HCT116 (cell line): Measurements from ENCODE around the gene CNN2. TPM values are rescaled to one million over a fixed set of nuclear protein-coding genes. Genes with fewer than 3 reads are reported as not detected.

Experiments used
- ATAC-seq: fragments of 200-7000 bp; cut with Tn5 transposase; 2 replicates; pipeline ENCODE4 v1.9.1; 2020; ENCODE audit warnings: mild to moderate bottlenecking, moderate library complexity
- BruUV-seq: library from RNA; stranded (reverse); fragments of 400-500 nt; replicated peaks from 2 replicates; lab custom pipeline; 2021; lab: Mats Ljungman, UMichigan
- CTCF ChIA-PET: fragments of 300-600 bp; sonication (Branson Sonifier 250); formaldehyde crosslinking; loops from one replicate; lab custom pipeline; 2021; ENCODE audit warnings: antibody characterized with exemption; lab: Charles Lee
- POLR2A ChIA-PET: fragments of 300-600, 350-600 bp; sonication (Branson Sonifier 250); formaldehyde crosslinking; loops from one replicate; lab custom pipeline; 2021; ENCODE audit warnings: antibody characterized with exemption; lab: Charles Lee
- RAD21 ChIA-PET, 2 experiments: fragments of 300-600 bp; sonication (Branson Sonifier 250); formaldehyde crosslinking; loops; one replicate each; lab custom pipeline; 2023; ENCODE audit warnings: low total read pairs in 2 of 2; ENCODE audit not compliant: uncharacterized antibody in 2 of 2, unreplicated experiment in 2 of 2, low non-redundant PET in 1 of 2; lab: Charles Lee
- DNase-seq: peaks from one replicate; pipeline ENCODE4 v3.0.0-alpha.2; 2010; ENCODE audit warnings: low read depth, low spot score
- H2AFZ ChIP-seq: fragments of 200-600 bp; shearing (Covaris generic), sonication (generic); 2 replicates; pipeline ENCODE4 v1.6.1; 2017; ENCODE audit warnings: low read depth, mixed run types, mixed read lengths, antibody characterized with exemption, low read length; ENCODE audit not compliant: poor library complexity, severe bottlenecking
- H3K27ac ChIP-seq: 2 replicates; pipeline ENCODE4 v1.5.1; 2012; ENCODE audit warnings: low read depth, low read length
- H3K27me3 ChIP-seq: fragments of 200-600 bp; sonication (generic); 2 replicates; pipeline ENCODE4 v1.6.1; 2016; ENCODE audit warnings: mixed run types, low read length, mixed read lengths; ENCODE audit not compliant: insufficient read depth
- H3K36me3 ChIP-seq, 2 experiments: fragments of 200-500 bp in 1 of 2; fragments of 200-600 bp in 1 of 2; sonication (Bioruptor generic) in 1 of 2; sonication (generic) in 1 of 2; 2 replicates each; pipeline versions ENCODE4 v1.5.1 to v1.6.1; 2014 to 2016; ENCODE audit warnings: low read length in 2 of 2, inconsistent platforms in 1 of 2, mixed read lengths in 1 of 2, mixed run types in 1 of 2; ENCODE audit not compliant: insufficient read depth in 2 of 2, control insufficient read depth in 1 of 2
- H3K4me1 ChIP-seq, 2 experiments: fragments of 200-600 bp in 1 of 2; sonication (generic) in 1 of 2; 2 replicates each; pipeline versions ENCODE4 v1.5.1 to v1.6.1; 2012 to 2017; ENCODE audit warnings: low read length in 2 of 2, inconsistent platforms in 1 of 2, mild to moderate bottlenecking in 1 of 2, mixed read lengths in 1 of 2, mixed run types in 1 of 2, moderate library complexity in 1 of 2; ENCODE audit not compliant: insufficient read depth in 2 of 2, control insufficient read depth in 1 of 2
- H3K4me2 ChIP-seq: fragments of 200-600 bp; sonication (generic); 2 replicates; pipeline ENCODE4 v1.6.1; 2017; ENCODE audit warnings: mixed run types, low read length, mixed read lengths
- H3K4me3 ChIP-seq, 2 experiments: fragments of 200-600 bp in 1 of 2; sonication (generic) in 1 of 2; replicated peaks in 1 of 2; 2 replicates each; pipeline ENCODE4 v1.5.1; 2011 to 2016; ENCODE audit warnings: low read length in 2 of 2, control low read depth in 1 of 2, low read depth in 1 of 2, mild to moderate bottlenecking in 1 of 2, mixed read lengths in 1 of 2, mixed run types in 1 of 2
- H3K79me2 ChIP-seq: fragments of 200-600 bp; sonication (generic); 2 replicates; pipeline ENCODE4 v1.6.1; 2017; ENCODE audit warnings: mild to moderate bottlenecking, mixed run types, low read length, moderate library complexity, mixed read lengths; ENCODE audit not compliant: insufficient read depth
- H3K9ac ChIP-seq: fragments of 200-600 bp; sonication (generic); 2 replicates; pipeline ENCODE4 v1.6.1; 2016; ENCODE audit warnings: low read length, mixed read lengths
- H3K9me2 ChIP-seq: fragments of 200-600 bp; sonication (generic), shearing (Covaris generic); 2 replicates; pipeline ENCODE4 v1.6.1; 2017; ENCODE audit warnings: mixed run types, mild to moderate bottlenecking, moderate library complexity; ENCODE audit not compliant: insufficient read depth
- H3K9me3 ChIP-seq, 2 experiments: fragments of 200-500 bp in 1 of 2; fragments of 200-600 bp in 1 of 2; sonication (Bioruptor generic) in 1 of 2; sonication (generic) in 1 of 2; 2 replicates each; pipeline ENCODE4 v1.6.1; 2014 to 2017; ENCODE audit warnings: low read length in 2 of 2, mixed read lengths in 2 of 2, inconsistent platforms in 1 of 2, low read depth in 1 of 2, mild to moderate bottlenecking in 1 of 2, mixed run types in 1 of 2, moderate library complexity in 1 of 2; ENCODE audit not compliant: control insufficient read depth in 1 of 2, insufficient read depth in 1 of 2
- H4K20me1 ChIP-seq: fragments of 200-600 bp; sonication (generic), shearing (Covaris generic); 2 replicates; pipeline ENCODE4 v1.6.1; 2017; ENCODE audit warnings: mixed run types, mild to moderate bottlenecking, moderate library complexity; ENCODE audit not compliant: insufficient read depth
- CBX3 ChIP-seq: IDR thresholded peaks from 2 replicates; pipeline ENCODE4 v1.6.1; 2012; ENCODE audit warnings: low read depth
- EZH2 ChIP-seq: fragments of 200-600 bp; sonication (generic); IDR thresholded peaks from 2 replicates; pipeline ENCODE4 v1.6.1; 2017; ENCODE audit warnings: antibody characterized with exemption, mixed run types
- EZH2phosphoT487 ChIP-seq: fragments of 200-600 bp; IDR thresholded peaks from 2 replicates; pipeline ENCODE4 v1.6.1; 2018; ENCODE audit warnings: antibody characterized with exemption, borderline replicate concordance
- FOSL1 ChIP-seq: IDR thresholded peaks from 2 replicates; pipeline ENCODE4 v1.6.1; 2012; ENCODE audit warnings: low read depth
- JUND ChIP-seq: IDR thresholded peaks from 2 replicates; pipeline ENCODE4 v1.6.1; 2012
- RAD21 ChIP-seq: IDR thresholded peaks from 2 replicates; pipeline ENCODE4 v1.6.1; 2012; ENCODE audit warnings: low read depth, mild to moderate bottlenecking
- SIN3A ChIP-seq: IDR thresholded peaks from 2 replicates; pipeline ENCODE4 v1.6.1; 2012; ENCODE audit warnings: low read depth
- SP1 ChIP-seq: IDR thresholded peaks from 2 replicates; pipeline ENCODE4 v1.6.1; 2012; ENCODE audit warnings: low read depth
- YY1 ChIP-seq: IDR thresholded peaks from 2 replicates; pipeline ENCODE4 v1.6.1; 2011; ENCODE audit warnings: low read length, low read depth, moderate library complexity, mild to moderate bottlenecking; ENCODE audit not compliant: insufficient replicate concordance; ENCODE audit errors: extremely low read depth
- ZFX ChIP-seq: fragments of 450-650 bp; IDR thresholded peaks from 2 replicates; pipeline ENCODE4 v1.6.1; 2017
- ZNF274 ChIP-seq: fragments of 200-500 bp; sonication (Bioruptor generic); IDR thresholded peaks from 2 replicates; pipeline ENCODE4 v1.6.1; 2014; ENCODE audit warnings: mild to moderate bottlenecking, low read depth, low read length, inconsistent platforms
- intact Hi-C: fragments of 100-400 bp; cut with micrococcal nuclease; formaldehyde crosslinking; loops from 2 replicates; pipeline ENCODE4 v1.10.0; 2022
- total RNA-seq: library from RNA; stranded (reverse); gene quantifications from one replicate; pipeline ENCODE4 v1.2.1, GENCODE V29; 2021; ENCODE audit not compliant: unreplicated experiment
- TF ChIP-seq, protein P1 (sequence below), 3 experiments: fragments of 200-600 bp in 1 of 3; sonication (generic) in 1 of 3; IDR thresholded peaks in 2 of 3; conservative IDR thresholded peaks in 1 of 3; 2 replicates each; pipeline ENCODE4 v1.5.1; 2012 to 2017; ENCODE audit warnings: low read depth in 2 of 3, low read length in 2 of 3, antibody characterized with exemption in 1 of 3, borderline replicate concordance in 1 of 3, control low read depth in 1 of 3, mild to moderate bottlenecking in 1 of 3, mixed read lengths in 1 of 3, mixed run types in 1 of 3, moderate library complexity in 1 of 3; ENCODE audit not compliant: insufficient read depth in 1 of 3
- TF ChIP-seq, protein P2 (sequence below): IDR thresholded peaks from 2 replicates; pipeline ENCODE4 v1.6.1; 2012
- TF ChIP-seq, protein P3 (sequence below): IDR thresholded peaks from 2 replicates; pipeline ENCODE4 v1.6.1; 2012; ENCODE audit warnings: low read depth
- TF ChIP-seq, protein P4 (sequence below): IDR thresholded peaks from 2 replicates; pipeline ENCODE4 v1.6.1; 2011; ENCODE audit warnings: mild to moderate bottlenecking, low read length, moderate library complexity; ENCODE audit not compliant: insufficient replicate concordance; ENCODE audit errors: extremely low read depth

The CNN2 gene
- total RNA-seq, 1 experiment from 2014 or later = 212 TPM

DNA sequence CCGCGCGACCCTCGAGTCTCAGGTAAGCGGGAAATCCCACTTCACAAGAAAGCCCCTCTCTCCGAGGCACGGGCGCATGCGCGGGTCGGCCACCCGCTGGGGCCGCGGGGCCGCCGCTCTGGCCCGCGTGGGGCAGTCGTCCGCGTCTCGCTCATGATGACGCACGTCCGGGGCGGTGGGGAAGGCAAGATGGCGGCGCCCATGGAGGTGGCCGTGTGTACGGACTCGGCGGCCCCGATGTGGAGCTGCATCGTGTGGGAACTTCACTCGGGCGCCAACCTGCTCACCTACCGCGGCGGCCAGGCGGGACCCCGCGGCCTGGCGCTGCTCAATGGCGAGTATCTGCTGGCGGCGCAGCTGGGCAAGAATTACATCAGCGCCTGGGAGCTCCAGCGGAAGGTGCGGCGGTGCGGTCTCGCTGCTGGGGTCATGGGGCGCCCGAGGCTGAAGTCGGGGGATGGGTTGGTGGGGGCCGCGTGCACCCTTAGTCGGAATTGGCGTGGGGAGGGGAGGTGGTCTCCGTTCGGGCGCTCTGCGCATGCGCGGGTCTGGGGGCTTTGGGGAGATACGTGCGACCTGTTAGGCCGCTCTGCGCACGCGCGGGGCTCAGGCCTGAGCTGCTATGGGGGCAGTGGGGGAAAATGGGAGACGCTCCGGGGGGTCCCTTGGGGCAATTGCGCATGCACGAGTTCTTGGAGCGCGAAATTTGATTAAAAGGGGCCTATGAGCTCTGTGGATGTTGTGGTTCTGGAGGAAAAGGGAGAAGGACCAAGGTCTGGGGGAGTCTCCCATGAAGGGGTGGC, 42.0 kb upstream of the CNN2 start, which contains the start of gene WDR18 (continued):
- TF ChIP-seq, protein P1, sequence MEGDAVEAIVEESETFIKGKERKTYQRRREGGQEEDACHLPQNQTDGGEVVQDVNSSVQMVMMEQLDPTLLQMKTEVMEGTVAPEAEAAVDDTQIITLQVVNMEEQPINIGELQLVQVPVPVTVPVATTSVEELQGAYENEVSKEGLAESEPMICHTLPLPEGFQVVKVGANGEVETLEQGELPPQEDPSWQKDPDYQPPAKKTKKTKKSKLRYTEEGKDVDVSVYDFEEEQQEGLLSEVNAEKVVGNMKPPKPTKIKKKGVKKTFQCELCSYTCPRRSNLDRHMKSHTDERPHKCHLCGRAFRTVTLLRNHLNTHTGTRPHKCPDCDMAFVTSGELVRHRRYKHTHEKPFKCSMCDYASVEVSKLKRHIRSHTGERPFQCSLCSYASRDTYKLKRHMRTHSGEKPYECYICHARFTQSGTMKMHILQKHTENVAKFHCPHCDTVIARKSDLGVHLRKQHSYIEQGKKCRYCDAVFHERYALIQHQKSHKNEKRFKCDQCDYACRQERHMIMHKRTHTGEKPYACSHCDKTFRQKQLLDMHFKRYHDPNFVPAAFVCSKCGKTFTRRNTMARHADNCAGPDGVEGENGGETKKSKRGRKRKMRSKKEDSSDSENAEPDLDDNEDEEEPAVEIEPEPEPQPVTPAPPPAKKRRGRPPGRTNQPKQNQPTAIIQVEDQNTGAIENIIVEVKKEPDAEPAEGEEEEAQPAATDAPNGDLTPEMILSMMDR (IDR thresholded peaks at IDR 0.05 in 2 of 3, conservative IDR thresholded peaks at IDR 0.05 in 1 of 3; ENCODE audit: borderline replicate concordance in 1 of 3, insufficient read depth in 1 of 3, low read depth in 2 of 3, low read length in 2 of 3) = no peak
- no peak for TF ChIP-seq FOSL1
- TF ChIP-seq, all 23 proteins: peak for 6

DNA sequence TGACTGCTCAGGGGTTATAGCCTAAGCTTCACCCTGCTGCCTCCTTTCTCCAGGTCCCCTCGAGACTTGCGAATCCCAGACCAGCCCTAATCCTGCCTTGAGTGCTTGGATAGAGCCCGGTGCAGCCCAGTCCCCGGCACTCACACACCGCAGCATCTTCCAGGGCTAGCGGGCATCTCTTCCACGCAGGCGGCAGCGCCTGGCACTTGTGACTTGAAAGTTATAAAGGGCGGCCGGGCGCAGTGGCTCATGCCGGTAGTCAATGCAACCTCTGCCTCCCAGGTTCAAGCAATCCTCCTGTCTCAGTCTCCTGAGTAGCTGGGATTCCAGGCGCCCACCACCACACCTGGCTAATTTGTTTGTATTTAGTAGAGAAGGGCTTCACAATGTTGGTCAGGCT, 40.3 kb upstream of the CNN2 start:
- Histone ChIP-seq H3K4me2 (no peak overlapping the region), H3K79me2 (peaks cover 31% of the 10 kb centered on the region), H3K9me2 (no peaks in the 10 kb centered on the region), H3K9me3 (no peaks in the 10 kb centered on the region), H2AFZ (no peak overlapping the region), H3K27ac (no peak overlapping the region), H4K20me1 (no peaks in the 10 kb centered on the region; the same call in 1 of the 2 replicates), H3K4me1 (peaks cover 15 to 33% of the 10 kb centered on the region in 2 experiments), H3K27me3 (no peaks in the 10 kb centered on the region), H3K4me3 (no peak overlapping the region), H3K9ac (no peak overlapping the region), H3K36me3 (peaks cover 13 to 46% of the 10 kb centered on the region in 2 experiments)
- no peak for ATAC-seq
- POLR2A ChIA-PET = no interaction called here
- no peak for DNase-seq
- RAD21 ChIA-PET = no interaction called here
- CTCF ChIA-PET = interaction anchor here (0.6 kb wide), 1 partner anchor 480 kb away, joined by 4 read pairs; no protein-coding TSS in a partner anchor
- no TSS peak for BruUV-seq
- intact Hi-C loops = no loop called here
- TF ChIP-seq YY1 (no peak), EZH2phosphoT487 (no peak), RAD21 (no peak), SIN3A (no peak), ZFX (no peak), CBX3 (no peak), EZH2 (no peak), SP1 (no peak), JUND (no peak), ZNF274 (no peak)
- TF ChIP-seq, protein P2, sequence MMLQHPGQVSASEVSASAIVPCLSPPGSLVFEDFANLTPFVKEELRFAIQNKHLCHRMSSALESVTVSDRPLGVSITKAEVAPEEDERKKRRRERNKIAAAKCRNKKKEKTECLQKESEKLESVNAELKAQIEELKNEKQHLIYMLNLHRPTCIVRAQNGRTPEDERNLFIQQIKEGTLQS = no peak
- TF ChIP-seq, protein P3, sequence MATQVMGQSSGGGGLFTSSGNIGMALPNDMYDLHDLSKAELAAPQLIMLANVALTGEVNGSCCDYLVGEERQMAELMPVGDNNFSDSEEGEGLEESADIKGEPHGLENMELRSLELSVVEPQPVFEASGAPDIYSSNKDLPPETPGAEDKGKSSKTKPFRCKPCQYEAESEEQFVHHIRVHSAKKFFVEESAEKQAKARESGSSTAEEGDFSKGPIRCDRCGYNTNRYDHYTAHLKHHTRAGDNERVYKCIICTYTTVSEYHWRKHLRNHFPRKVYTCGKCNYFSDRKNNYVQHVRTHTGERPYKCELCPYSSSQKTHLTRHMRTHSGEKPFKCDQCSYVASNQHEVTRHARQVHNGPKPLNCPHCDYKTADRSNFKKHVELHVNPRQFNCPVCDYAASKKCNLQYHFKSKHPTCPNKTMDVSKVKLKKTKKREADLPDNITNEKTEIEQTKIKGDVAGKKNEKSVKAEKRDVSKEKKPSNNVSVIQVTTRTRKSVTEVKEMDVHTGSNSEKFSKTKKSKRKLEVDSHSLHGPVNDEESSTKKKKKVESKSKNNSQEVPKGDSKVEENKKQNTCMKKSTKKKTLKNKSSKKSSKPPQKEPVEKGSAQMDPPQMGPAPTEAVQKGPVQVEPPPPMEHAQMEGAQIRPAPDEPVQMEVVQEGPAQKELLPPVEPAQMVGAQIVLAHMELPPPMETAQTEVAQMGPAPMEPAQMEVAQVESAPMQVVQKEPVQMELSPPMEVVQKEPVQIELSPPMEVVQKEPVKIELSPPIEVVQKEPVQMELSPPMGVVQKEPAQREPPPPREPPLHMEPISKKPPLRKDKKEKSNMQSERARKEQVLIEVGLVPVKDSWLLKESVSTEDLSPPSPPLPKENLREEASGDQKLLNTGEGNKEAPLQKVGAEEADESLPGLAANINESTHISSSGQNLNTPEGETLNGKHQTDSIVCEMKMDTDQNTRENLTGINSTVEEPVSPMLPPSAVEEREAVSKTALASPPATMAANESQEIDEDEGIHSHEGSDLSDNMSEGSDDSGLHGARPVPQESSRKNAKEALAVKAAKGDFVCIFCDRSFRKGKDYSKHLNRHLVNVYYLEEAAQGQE = no peak
- TF ChIP-seq, protein P4, sequence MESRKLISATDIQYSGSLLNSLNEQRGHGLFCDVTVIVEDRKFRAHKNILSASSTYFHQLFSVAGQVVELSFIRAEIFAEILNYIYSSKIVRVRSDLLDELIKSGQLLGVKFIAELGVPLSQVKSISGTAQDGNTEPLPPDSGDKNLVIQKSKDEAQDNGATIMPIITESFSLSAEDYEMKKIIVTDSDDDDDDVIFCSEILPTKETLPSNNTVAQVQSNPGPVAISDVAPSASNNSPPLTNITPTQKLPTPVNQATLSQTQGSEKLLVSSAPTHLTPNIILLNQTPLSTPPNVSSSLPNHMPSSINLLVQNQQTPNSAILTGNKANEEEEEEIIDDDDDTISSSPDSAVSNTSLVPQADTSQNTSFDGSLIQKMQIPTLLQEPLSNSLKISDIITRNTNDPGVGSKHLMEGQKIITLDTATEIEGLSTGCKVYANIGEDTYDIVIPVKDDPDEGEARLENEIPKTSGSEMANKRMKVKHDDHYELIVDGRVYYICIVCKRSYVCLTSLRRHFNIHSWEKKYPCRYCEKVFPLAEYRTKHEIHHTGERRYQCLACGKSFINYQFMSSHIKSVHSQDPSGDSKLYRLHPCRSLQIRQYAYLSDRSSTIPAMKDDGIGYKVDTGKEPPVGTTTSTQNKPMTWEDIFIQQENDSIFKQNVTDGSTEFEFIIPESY = no peak
